Tibial nerve (tissue), 4 donors: Measurements from ENCODE around the gene CCDC197. TPM values are rescaled to one million over a fixed set of nuclear protein-coding genes. Genes with fewer than 3 reads are reported as not detected.
A peak's percentile ranks its signal among the peaks of the same experiment; 100 is the strongest.

Experiments used
- DNase-seq, 2 donors: peaks; one replicate each; pipeline ENCODE4 v3.0.0-alpha.2; 2019; ENCODE audit warnings: low spot score in 2 of 2
- H3K27ac ChIP-seq, 4 donors: fragments of 200-600 bp; sonication (generic) in 3 of 4; one replicate each; pipeline ENCODE4 v1.5.1; 2017 to 2019; ENCODE audit warnings: mild to moderate bottlenecking in 1 of 4
- H3K27me3 ChIP-seq, 2 donors: fragments of 200-600 bp; sonication (generic) in 1 of 2; one replicate each; pipeline versions ENCODE4 v1.5.1 to v1.6.0; 2017 to 2019
- H3K36me3 ChIP-seq, 3 donors: fragments of 200-600 bp; sonication (generic); one replicate each; pipeline ENCODE4 v1.5.1; 2018 to 2019
- H3K4me1 ChIP-seq, 4 donors: fragments of 200-600 bp; sonication (generic) in 3 of 4; one replicate each; pipeline ENCODE4 v1.5.1; 2017 to 2019
- H3K4me3 ChIP-seq, 4 donors: fragments of 200-600 bp; sonication (generic) in 3 of 4; one replicate each; pipeline ENCODE4 v1.5.1; 2017 to 2019; ENCODE audit warnings: mild to moderate bottlenecking in 1 of 4, moderate library complexity in 1 of 4
- H3K9me3 ChIP-seq, 4 donors: fragments of 200-600 bp; sonication (generic) in 3 of 4; one replicate each; pipeline ENCODE4 v1.5.1; 2017 to 2019
- EP300 ChIP-seq, 2 donors: sonication (generic); formaldehyde crosslinking; IDR thresholded peaks; one replicate each; pipeline ENCODE4 v1.6.1; 2017; ENCODE audit warnings: antibody characterized with exemption in 2 of 2, mild to moderate bottlenecking in 1 of 2
- POLR2A ChIP-seq, 2 donors: fragments of 450-650 bp; IDR thresholded peaks; one replicate each; pipeline ENCODE4 v1.6.1; 2017; ENCODE audit warnings: antibody characterized with exemption in 2 of 2, mild to moderate bottlenecking in 2 of 2, moderate library complexity in 2 of 2
- WGBS, 2 donors: methylation state at CpG; one replicate each; pipeline ENCODE4 v1.1.5; 2018; 5-methylcytosine and 5-hydroxymethylcytosine counted together
- total RNA-seq, 4 donors: library from RNA; depleted of rRNA; stranded (reverse); fragments of >200 nt; gene quantifications; one replicate each; pipeline ENCODE4 v1.1.0, GENCODE V29; 2016
- TF ChIP-seq, protein P1 (sequence below), 5 experiments: fragments of 200-600 bp in 3 of 5; fragments of 450-650 bp in 2 of 5; sonication (generic) in 3 of 5; IDR thresholded peaks; one replicate each; pipeline ENCODE4 v1.5.1; 2016 to 2019; ENCODE audit warnings: antibody characterized with exemption in 5 of 5, mild to moderate bottlenecking in 3 of 5, moderate library complexity in 2 of 5

Gene CCDC197
- total RNA-seq, 4 donors from 2014 or later: not detected

DNA sequence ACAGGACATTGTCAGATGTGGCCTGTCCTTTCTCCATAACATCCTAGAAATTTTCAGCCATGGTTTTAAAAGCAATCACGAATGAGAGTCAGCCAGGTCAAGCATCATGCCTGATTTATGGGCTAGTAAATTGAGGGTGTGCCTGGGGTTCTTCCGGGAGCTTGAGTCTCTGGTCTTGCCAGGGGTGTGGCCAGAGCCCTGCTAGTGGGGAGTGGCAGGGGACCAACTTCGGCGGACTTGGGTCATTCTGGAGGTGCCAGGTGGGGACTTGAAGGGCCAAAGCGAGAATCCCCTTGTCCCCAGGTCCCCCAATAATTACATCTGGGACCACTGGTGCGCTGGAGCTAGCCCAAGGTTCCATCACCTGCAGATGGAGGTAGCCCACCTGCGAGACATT is 34.8 kb downstream of the CCDC197 start:
- TF ChIP-seq EP300 (IDR thresholded peaks at IDR 0.05): no peak
- TF ChIP-seq, protein P1, sequence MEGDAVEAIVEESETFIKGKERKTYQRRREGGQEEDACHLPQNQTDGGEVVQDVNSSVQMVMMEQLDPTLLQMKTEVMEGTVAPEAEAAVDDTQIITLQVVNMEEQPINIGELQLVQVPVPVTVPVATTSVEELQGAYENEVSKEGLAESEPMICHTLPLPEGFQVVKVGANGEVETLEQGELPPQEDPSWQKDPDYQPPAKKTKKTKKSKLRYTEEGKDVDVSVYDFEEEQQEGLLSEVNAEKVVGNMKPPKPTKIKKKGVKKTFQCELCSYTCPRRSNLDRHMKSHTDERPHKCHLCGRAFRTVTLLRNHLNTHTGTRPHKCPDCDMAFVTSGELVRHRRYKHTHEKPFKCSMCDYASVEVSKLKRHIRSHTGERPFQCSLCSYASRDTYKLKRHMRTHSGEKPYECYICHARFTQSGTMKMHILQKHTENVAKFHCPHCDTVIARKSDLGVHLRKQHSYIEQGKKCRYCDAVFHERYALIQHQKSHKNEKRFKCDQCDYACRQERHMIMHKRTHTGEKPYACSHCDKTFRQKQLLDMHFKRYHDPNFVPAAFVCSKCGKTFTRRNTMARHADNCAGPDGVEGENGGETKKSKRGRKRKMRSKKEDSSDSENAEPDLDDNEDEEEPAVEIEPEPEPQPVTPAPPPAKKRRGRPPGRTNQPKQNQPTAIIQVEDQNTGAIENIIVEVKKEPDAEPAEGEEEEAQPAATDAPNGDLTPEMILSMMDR (IDR thresholded peaks at IDR 0.05): no peak
- TF ChIP-seq POLR2A (IDR thresholded peaks at IDR 0.05): no peak
- 67 to 71% methylated on average over 7 of the region's 7 CpGs for WGBS, 2 donors
- no peak overlapping the region for H3K4me3 ChIP-seq
- H3K9me3 ChIP-seq: no peaks in the 10 kb centered on the region
- DNase-seq: no peak
- no peaks in the 10 kb centered on the region for H3K27me3 ChIP-seq
- H3K4me1 ChIP-seq: peaks cover 0 to 7% (median 0%) of the 10 kb centered on the region in 4 donors
- H3K27ac ChIP-seq: no peak overlapping the region
- H3K36me3 ChIP-seq: no peaks in the 10 kb centered on the region

DNA sequence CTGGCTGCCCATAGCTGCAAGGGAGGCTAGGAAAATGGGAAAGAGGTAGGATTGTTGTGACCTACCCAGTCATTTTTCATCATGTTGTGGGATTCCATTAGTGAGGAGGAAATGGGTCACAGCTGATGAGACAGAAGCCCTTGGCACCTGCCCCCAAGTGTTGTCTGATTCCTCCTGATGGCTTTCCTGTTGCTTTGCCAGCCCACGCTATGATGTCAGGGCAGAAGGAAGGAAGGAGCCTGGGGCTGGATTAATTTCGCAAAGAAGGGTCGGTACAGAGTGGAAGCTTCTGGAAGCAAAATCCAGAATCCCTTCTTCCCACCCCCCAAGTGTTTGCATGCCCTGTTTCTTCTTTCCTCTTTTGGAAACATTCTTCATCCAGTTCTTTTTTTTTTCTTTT is 37.8 kb downstream of the CCDC197 start:
- Histone ChIP-seq H3K27me3 (no peaks in the 10 kb centered on the region), H3K36me3 (peaks cover 0 to 6% (median 0%) of the 10 kb centered on the region in 3 donors), H3K4me1 (no peaks in the 10 kb centered on the region), H3K4me3 (no peak overlapping the region), H3K27ac (no peak overlapping the region), H3K9me3 (no peaks in the 10 kb centered on the region)
- TF ChIP-seq POLR2A (IDR thresholded peaks at IDR 0.05) (no peak), EP300 (IDR thresholded peaks at IDR 0.05) (no peak)
- TF ChIP-seq, protein P1 (IDR thresholded peaks at IDR 0.05): no peak
- 82 to 87% methylated on average over 3 of the region's 3 CpGs for WGBS, 2 donors
- DNase-seq: no peak

DNA sequence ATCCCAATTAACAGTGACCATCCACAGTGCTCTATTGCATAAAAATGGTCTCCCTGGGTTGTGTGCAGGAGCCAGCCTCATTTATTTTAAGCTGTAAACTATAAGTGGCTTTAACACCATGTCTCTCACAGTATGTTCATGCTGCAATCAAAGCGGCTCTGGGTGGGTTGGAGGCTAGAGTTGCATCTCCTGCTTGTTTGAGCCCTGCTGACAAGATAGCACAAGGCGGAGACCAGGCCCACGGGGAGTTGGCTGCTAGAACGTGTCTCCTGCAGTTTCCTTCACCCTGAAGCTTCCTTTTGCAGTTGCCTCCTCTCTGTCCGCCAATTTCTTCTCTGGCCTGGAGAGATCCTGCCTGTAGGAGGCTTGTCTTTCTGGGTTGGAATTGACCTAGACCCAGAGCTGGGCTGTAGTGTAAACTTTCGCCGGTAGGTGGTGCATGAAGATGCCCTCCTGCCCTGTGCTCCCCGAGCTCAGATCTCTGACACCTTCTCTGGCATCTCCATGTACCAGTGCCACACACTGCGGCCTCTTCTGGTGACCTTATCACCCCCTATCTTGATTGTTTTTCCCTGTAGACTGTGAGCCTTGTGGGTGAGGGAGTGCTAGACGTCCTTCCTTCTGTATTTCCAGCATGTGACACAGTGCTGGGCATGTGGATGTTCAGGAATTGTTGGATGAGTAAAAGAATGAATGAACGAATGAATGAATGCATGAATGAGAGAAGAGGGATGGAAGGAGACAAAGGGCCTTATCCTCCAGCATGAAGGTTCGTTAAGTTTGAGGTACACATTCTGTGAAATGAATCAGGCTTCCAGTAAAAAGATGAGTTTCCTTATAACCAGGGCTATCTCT is 39.4 kb downstream of the CCDC197 start:
- H3K4me1 ChIP-seq: no peaks in the 10 kb centered on the region
- 34 to 36% methylated on average over 12 of the region's 12 CpGs for WGBS, 2 donors

DNA sequence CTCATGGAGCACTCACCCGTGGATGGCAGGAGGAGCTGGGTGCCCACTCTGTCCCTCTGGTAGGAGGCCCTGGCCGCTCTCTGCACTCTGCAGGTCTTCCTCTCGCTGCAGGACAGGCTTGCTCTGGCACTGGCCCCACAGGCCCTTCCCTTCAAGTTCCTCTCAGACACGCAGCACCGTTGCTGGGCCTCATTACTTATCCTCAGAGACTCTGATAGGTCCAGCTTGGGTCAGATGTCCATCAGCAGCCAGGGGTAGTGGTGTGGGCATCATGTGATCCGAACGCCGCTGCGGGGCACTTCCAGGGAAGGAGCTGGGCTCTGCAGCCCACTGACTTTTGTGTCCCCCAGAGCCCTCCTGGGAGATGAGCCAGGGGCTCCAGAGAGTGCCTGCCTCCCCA is 40.9 kb downstream of the CCDC197 start:
- Histone ChIP-seq H3K9me3 (no peaks in the 10 kb centered on the region), H3K4me3 (no peak overlapping the region), H3K36me3 (peaks cover 0 to 6% (median 0%) of the 10 kb centered on the region in 3 donors), H3K27ac (no peak overlapping the region), H3K27me3 (no peaks in the 10 kb centered on the region), H3K4me1 (peaks cover 0 to 10% (median 2%) of the 10 kb centered on the region in 4 donors)
- WGBS, 2 donors: 84 to 85% methylated on average over 9 of the region's 9 CpGs
- TF ChIP-seq, protein P1 (IDR thresholded peaks at IDR 0.05): no peak
- DNase-seq: no peak

More for the DNA sequence above, 39.4 kb downstream of the CCDC197 start:
- Histone ChIP-seq H3K36me3 (peaks cover 0 to 6% (median 0%) of the 10 kb centered on the region in 3 donors), H3K27ac (no peak overlapping the region), H3K9me3 (no peaks in the 10 kb centered on the region), H3K4me3 (no peak overlapping the region), H3K27me3 (no peaks in the 10 kb centered on the region)
- TF ChIP-seq POLR2A (IDR thresholded peaks at IDR 0.05) (no peak), EP300 (IDR thresholded peaks at IDR 0.05) (no peak)
- TF ChIP-seq, protein P1 (IDR thresholded peaks at IDR 0.05): peak; percentile 75 to 86 (median 82)
- peak; percentile 61 to 87 for DNase-seq

DNA sequence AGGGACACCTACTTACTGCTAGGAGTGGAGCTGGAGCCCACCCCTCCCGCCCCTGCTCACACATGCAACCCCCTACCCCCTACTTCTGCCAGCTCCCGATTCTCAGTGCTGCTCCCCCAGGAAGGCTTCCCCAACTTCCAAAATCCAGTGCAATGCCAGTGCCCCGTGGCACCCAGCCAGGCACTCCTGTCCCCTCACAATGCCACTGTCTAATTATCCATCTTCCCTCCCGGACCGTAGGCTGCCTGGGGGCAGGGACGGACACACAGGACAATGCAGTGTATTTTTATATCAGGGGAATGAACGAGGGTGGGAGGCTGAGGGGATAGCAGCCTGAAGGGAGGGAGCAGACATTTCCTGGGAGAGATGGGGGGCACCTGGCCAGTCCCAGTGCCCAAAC is 41.4 kb downstream of the CCDC197 start:
- WGBS, 2 donors: 70 to 78% methylated on average over 6 to 7 of the region's 7 CpGs
- peaks cover 0 to 10% (median 2%) of the 10 kb centered on the region in 4 donors for H3K4me1 ChIP-seq
- DNase-seq: no peak
- no peaks in the 10 kb centered on the region for H3K9me3 ChIP-seq
- no peaks in the 10 kb centered on the region for H3K27me3 ChIP-seq
- no peak overlapping the region for H3K27ac ChIP-seq
- TF ChIP-seq EP300 (IDR thresholded peaks at IDR 0.05) (no peak), POLR2A (IDR thresholded peaks at IDR 0.05) (no peak)
- TF ChIP-seq, protein P1 (IDR thresholded peaks at IDR 0.05): no peak
- no peak overlapping the region for H3K4me3 ChIP-seq
- H3K36me3 ChIP-seq: peaks cover 0 to 7% (median 0%) of the 10 kb centered on the region in 3 donors
